ENCODE measurements around the gene MED25. TPM values are rescaled to one million over a fixed set of nuclear protein-coding genes. Genes with fewer than 3 reads are reported as not detected.

Gene MED25
- total RNA-seq, 2 donors from 2014 or later, result 46.1 to 77.2 TPM

- H3K9me3 ChIP-seq, result no peaks in the 10 kb centered on the region
- no peak overlapping the region for H3K27ac ChIP-seq
- no peak for DNase-seq
- H3K4me3 ChIP-seq, result no peak overlapping the region
- H3K4me1 ChIP-seq, result no peaks in the 10 kb centered on the region
- intact Hi-C loops (cut with DNase I), result no loop called here
- H3K27me3 ChIP-seq, result no peaks in the 10 kb centered on the region
- TF ChIP-seq CTCF (IDR thresholded peaks at IDR 0.05), result no peak
- H3K36me3 ChIP-seq, result peaks cover 9% of the 10 kb centered on the region
- no peak overlapping the region for H3K9ac ChIP-seq (ENCODE audit: low read depth in 2 of 2, low read length in 2 of 2)
Observed at GRCh38 chr19:49836176-49837008, 18.3 kb downstream of the MED25 start.

GRCh38 chr19:49837009-49837310 is 18.9 kb downstream of the MED25 start:
- H3K36me3 ChIP-seq, result peaks cover 9% of the 10 kb centered on the region

GRCh38 chr19:49837425-49837824 is 19.3 kb downstream of the MED25 start:
- Histone ChIP-seq H3K27ac (no peak overlapping the region), H3K4me3 (no peak overlapping the region), H3K4me1 (no peaks in the 10 kb centered on the region), H3K27me3 (no peaks in the 10 kb centered on the region), H3K9ac (ENCODE audit: low read depth in 2 of 2, low read length in 2 of 2) (no peak overlapping the region), H3K9me3 (no peaks in the 10 kb centered on the region), H3K36me3 (peaks cover 9% of the 10 kb centered on the region)
- intact Hi-C loops (cut with DNase I), result no loop called here
- DNase-seq, result no peak
- TF ChIP-seq CTCF (IDR thresholded peaks at IDR 0.05), result no peak

More at GRCh38 chr19:49837009-49837310, 18.9 kb downstream of the MED25 start:
- intact Hi-C loops (cut with DNase I), result no loop called here
- no peaks in the 10 kb centered on the region for H3K27me3 ChIP-seq
- no peak overlapping the region for H3K9ac ChIP-seq (ENCODE audit: low read depth in 2 of 2, low read length in 2 of 2)
- H3K4me3 ChIP-seq, result no peak overlapping the region
- H3K9me3 ChIP-seq, result no peaks in the 10 kb centered on the region
- DNase-seq, result no peak
- H3K27ac ChIP-seq, result no peak overlapping the region
- TF ChIP-seq CTCF (IDR thresholded peaks at IDR 0.05), result no peak
- H3K4me1 ChIP-seq, result no peaks in the 10 kb centered on the region

GRCh38 chr19:49838885-49839588 is 20.9 kb downstream of the MED25 start:
- intact Hi-C loops (cut with DNase I), result no loop called here
- Histone ChIP-seq H3K9me3 (no peaks in the 10 kb centered on the region), H3K27ac (no peak overlapping the region), H3K36me3 (peaks cover 9% of the 10 kb centered on the region), H3K27me3 (no peaks in the 10 kb centered on the region), H3K4me1 (no peaks in the 10 kb centered on the region), H3K9ac (ENCODE audit: low read depth in 2 of 2, low read length in 2 of 2) (no peak overlapping the region), H3K4me3 (no peak overlapping the region)
- no peak for TF ChIP-seq CTCF (IDR thresholded peaks at IDR 0.05)
- DNase-seq, result no peak

GRCh38 chr19:49839713-49840112 is 21.6 kb downstream of the MED25 start:
- no peak for TF ChIP-seq CTCF (IDR thresholded peaks at IDR 0.05)
- Histone ChIP-seq H3K27ac (no peak overlapping the region), H3K4me1 (no peaks in the 10 kb centered on the region), H3K9me3 (no peaks in the 10 kb centered on the region), H3K36me3 (peaks cover 9% of the 10 kb centered on the region), H3K27me3 (no peaks in the 10 kb centered on the region), H3K4me3 (no peak overlapping the region), H3K9ac (ENCODE audit: low read depth in 2 of 2, low read length in 2 of 2) (no peak overlapping the region)
- DNase-seq, result no peak
- intact Hi-C loops (cut with DNase I), result no loop called here

Data from colonic mucosa (tissue), 4 donors.